ENCODE measurements around the gene FAM184B.

FAM184B gene

GRCh38 chr4:17709763-17710068 lies 71.7 kb downstream of the FAM184B start:
- TF ChIP-seq CTCF (IDR thresholded peaks at IDR 0.05; ENCODE audit: insufficient read depth, low read depth, low read length, missing control alignments), result no peak
- no peak for DNase-seq (ENCODE audit: low read depth)
- H3K4me3 ChIP-seq (ENCODE audit: low read depth, low read length), result no peak overlapping the region

DNA sequence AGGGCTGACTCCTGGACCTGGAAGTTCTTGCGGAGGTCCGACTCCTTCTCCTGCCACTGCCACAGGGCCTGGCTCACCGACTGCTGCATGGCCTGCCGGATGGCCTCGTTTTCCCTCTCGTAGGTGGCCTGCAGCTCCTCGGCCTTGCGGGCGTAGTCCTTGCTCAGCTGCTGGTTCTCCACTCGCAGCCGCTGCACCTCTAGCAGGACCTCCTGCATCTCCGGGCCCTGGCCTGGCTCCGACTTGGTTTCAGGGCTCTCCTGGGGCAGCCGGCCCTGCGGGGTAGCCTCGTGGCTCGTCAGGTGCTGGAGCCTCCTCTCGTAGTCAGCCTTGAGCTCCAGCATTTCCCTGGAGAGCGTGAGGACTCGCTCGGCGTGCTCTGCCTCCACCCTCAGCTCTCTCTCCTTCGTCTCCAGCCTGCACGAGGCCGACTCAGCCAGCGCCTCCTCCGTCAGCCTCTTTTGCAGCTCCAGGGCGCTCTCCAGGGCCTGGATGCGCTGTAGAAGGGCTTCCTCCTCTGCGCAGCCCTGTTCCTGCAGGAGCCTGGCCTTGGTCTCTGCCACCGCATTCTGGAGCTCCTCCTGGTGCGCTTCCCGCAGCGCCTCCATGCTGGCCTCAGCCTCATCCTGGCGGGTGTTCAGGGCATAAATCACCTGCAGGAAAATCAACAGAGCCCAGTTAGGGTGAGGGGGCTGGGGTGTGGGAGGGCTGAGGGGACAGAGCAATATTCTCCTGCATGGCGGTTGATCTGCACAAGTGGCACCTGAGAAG lies 72.2 kb downstream of the FAM184B start:
- TF ChIP-seq CTCF (IDR thresholded peaks at IDR 0.05; ENCODE audit: insufficient read depth, low read depth, low read length, missing control alignments), result no peak
- DNase-seq (ENCODE audit: low read depth), result no peak
- H3K4me3 ChIP-seq (ENCODE audit: low read depth, low read length), result no peak overlapping the region

DNA sequence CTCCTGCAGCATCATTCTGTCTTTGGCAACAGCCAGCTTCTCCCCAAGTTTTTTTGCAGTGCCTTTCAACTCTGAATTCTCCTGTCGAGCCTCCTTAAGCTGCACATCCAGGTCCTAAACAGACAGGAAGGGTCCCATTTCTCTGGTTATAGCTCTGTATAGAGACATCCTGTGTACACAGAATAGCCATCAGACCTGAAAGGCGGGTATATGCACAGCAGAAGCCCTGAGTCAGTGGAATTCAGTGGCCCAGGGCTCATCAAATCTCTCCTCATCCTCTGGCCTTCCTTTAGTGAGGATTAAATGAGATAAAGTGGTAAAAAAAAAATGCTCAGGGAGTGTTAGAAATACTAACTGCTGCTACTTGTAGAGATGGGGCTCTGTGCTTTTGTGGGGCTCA lies 73.8 kb downstream of the FAM184B start:
- no peak overlapping the region for H3K4me3 ChIP-seq (ENCODE audit: low read depth, low read length)
- no peak for TF ChIP-seq CTCF (IDR thresholded peaks at IDR 0.05; ENCODE audit: insufficient read depth, low read depth, low read length, missing control alignments)
- DNase-seq (ENCODE audit: low read depth), result no peak

GRCh38 chr4:17705107-17705506 lies 76.3 kb downstream of the FAM184B start:
- no peak for TF ChIP-seq CTCF (IDR thresholded peaks at IDR 0.05; ENCODE audit: insufficient read depth, low read depth, low read length, missing control alignments)
- DNase-seq (ENCODE audit: low read depth), result no peak
- no peak overlapping the region for H3K4me3 ChIP-seq (ENCODE audit: low read depth, low read length)

DNA sequence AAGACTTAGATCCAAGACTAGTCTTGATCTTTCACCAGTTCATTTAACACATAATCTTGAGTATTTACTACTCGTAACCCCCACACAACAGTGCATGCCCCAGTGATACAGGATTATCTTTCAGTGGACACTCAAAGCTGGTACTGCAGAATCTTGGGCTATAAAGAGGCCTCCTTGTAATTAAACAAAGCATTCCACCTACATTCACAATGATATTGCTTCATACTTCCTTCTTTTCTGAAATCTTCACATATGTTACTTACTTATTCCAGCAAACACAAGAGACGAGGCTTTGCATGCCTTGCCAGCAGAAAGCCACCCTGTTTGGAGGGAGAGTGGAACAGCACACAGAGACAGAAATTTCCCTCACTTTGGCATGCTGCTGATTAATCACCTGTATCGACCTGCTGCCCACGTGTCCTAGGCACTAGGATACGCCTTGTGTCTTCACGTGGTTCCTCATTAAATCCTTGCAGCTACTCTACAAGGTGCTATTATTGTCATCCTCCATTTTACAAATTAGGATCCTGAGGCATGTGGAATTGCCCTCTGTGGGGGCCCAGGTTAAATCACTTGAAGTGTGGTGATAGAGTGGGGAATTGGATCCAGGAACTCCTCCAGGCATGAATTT lies 77.3 kb downstream of the FAM184B start:
- TF ChIP-seq CTCF (IDR thresholded peaks at IDR 0.05; ENCODE audit: insufficient read depth, low read depth, low read length, missing control alignments), result no peak
- H3K4me3 ChIP-seq (ENCODE audit: low read depth, low read length), result no peak overlapping the region
- DNase-seq (ENCODE audit: low read depth), result no peak

- no peak for DNase-seq (ENCODE audit: low read depth)
- H3K4me3 ChIP-seq (ENCODE audit: low read depth, low read length), result no peak overlapping the region
- no peak for TF ChIP-seq CTCF (IDR thresholded peaks at IDR 0.05; ENCODE audit: insufficient read depth, low read depth, low read length, missing control alignments)
These were observed 78.8 kb downstream of the FAM184B start for GRCh38 chr4:17702641-17703040.

DNA sequence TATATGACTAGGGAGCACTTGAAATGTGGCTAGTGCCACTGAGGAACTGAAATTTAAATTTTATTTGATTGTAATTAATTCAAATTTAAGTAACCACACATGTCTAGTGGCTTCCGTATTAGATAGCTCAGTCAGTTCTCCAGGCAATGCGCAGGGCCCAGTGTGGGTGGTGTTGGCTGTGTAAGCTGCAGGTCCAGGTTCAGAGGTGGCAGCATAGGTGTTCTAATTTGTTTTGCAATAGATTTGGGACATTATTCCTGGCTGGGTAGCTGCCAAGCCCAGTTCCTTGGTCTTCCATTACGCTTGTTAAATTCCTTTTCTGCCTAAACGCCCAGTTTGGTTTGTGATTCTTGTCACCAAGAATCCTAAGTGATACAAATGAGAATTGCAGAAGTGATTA lies 79.5 kb downstream of the FAM184B start:
- no peak for TF ChIP-seq CTCF (IDR thresholded peaks at IDR 0.05; ENCODE audit: insufficient read depth, low read depth, low read length, missing control alignments)

More for the DNA sequence above, 79.5 kb downstream of the FAM184B start:
- H3K4me3 ChIP-seq (ENCODE audit: low read depth, low read length), result no peak overlapping the region
- DNase-seq (ENCODE audit: low read depth), result no peak
